Measurements from ENCODE around the gene SLC38A3.

- TF ChIP-seq CTCF (IDR thresholded peaks at IDR 0.05; ENCODE audit: low read depth, low read length) (no peak), EZH2phosphoT487 (IDR thresholded peaks at IDR 0.05; ENCODE audit: low read depth) (no peak)
These were observed 62.3 kb downstream of the SLC38A3 start for GRCh38 chr3:50267280-50267913.

Measured in OCI-LY3 (cell line).